ENCODE results near the gene DUOX2.
"Not testable (repeated sequence)": the region's sequence is repeated elsewhere in the genome, so short reads cannot be mapped to it uniquely, and the experiment has no call there.

Gene DUOX2

DNA sequence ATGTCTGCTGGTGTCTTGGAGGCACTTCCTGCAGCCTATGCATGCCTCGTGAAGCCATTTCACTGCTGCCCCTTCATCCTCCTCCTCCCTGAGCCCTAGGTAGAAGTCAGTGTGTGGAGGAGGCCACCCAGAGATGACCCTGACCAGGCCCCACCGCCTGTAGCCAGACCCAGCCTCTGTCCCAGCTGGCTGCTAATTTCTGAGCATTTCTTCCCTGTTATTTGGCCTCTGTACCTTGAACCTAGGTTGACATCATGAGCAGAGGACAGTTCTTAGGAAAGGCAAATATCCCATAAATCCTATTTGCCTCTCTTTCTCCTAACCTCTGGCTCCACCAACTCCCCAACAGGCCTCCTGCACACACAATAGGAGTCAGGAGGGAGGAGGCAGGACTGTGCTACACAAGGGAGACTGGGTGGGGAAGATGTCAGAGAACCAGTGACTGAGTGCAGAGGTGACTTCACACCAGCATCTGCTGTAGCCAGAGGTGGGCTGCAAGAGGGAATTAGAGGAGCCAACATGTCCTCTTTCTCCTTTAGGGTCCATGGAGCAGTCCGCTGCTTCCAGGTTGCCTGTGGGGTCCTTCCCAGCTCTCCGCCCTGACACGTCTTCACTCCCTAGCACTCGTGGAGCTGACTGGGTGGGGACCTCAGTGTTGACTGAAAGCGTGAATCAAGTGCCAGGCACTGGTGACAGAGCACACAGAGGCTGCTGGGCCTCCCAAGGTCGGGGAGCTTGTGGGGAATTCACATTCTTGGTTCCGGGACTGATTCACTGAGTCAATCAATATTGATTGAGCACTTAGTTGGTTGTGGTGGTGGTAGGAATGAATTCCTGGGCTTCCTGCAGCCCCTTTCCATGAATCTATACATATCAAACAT is 38.3 kb downstream of the DUOX2 start:
- H3K27me3 ChIP-seq (ENCODE audit: control insufficient read depth in 5 of 5, insufficient read depth in 4 of 5, low read length in 5 of 5); H3K9me3 ChIP-seq (ENCODE audit: control insufficient read depth in 5 of 5, low read length in 5 of 5); H3K27ac ChIP-seq (ENCODE audit: low read depth, low read length); H3K36me3 ChIP-seq (ENCODE audit: control insufficient read depth in 5 of 5, insufficient read depth in 5 of 5, low read length in 5 of 5); H3K9ac ChIP-seq (ENCODE audit: low read length in 5 of 5); H3K4me3 ChIP-seq (ENCODE audit: low read depth in 1 of 5, low read length in 5 of 5); H3K4me1 ChIP-seq (ENCODE audit: control insufficient read depth in 5 of 5, insufficient read depth in 5 of 5, low read length in 5 of 5): not testable (repeated sequence)

- not testable (repeated sequence) for H3K27ac ChIP-seq (ENCODE audit: low read depth, low read length); H3K9me3 ChIP-seq (ENCODE audit: control insufficient read depth in 5 of 5, low read length in 5 of 5); H3K36me3 ChIP-seq (ENCODE audit: control insufficient read depth in 5 of 5, insufficient read depth in 5 of 5, low read length in 5 of 5); H3K27me3 ChIP-seq (ENCODE audit: control insufficient read depth in 5 of 5, insufficient read depth in 4 of 5, low read length in 5 of 5); H3K4me1 ChIP-seq (ENCODE audit: control insufficient read depth in 5 of 5, insufficient read depth in 5 of 5, low read length in 5 of 5); H3K9ac ChIP-seq (ENCODE audit: low read length in 5 of 5); H3K4me3 ChIP-seq (ENCODE audit: low read depth in 1 of 5, low read length in 5 of 5)
Observed at GRCh38 chr15:45073602-45074001, 40.4 kb downstream of the DUOX2 start.

GRCh38 chr15:45069942-45070360 is 44.0 kb downstream of the DUOX2 start:
- H3K4me3 ChIP-seq (ENCODE audit: low read depth in 1 of 5, low read length in 5 of 5); H3K27ac ChIP-seq (ENCODE audit: low read depth, low read length); H3K4me1 ChIP-seq (ENCODE audit: control insufficient read depth in 5 of 5, insufficient read depth in 5 of 5, low read length in 5 of 5); H3K9me3 ChIP-seq (ENCODE audit: control insufficient read depth in 5 of 5, low read length in 5 of 5); H3K9ac ChIP-seq (ENCODE audit: low read length in 5 of 5); H3K27me3 ChIP-seq (ENCODE audit: control insufficient read depth in 5 of 5, insufficient read depth in 4 of 5, low read length in 5 of 5): not testable (repeated sequence)
- H3K36me3 ChIP-seq (ENCODE audit: control insufficient read depth in 5 of 5, insufficient read depth in 5 of 5, low read length in 5 of 5), result peaks cover 0 to 12% (median 3%) of the 10 kb centered on the region in 5 donors

- Histone ChIP-seq H3K36me3 (ENCODE audit: control insufficient read depth in 5 of 5, insufficient read depth in 5 of 5, low read length in 5 of 5) (peaks cover 0 to 2% (median 0%) of the 10 kb centered on the region in 5 donors), H3K4me1 (ENCODE audit: control insufficient read depth in 5 of 5, insufficient read depth in 5 of 5, low read length in 5 of 5) (no peaks in the 10 kb centered on the region), H3K9me3 (ENCODE audit: control insufficient read depth in 5 of 5, low read length in 5 of 5) (peaks cover 0 to 3% (median 0%) of the 10 kb centered on the region in 5 donors), H3K9ac (ENCODE audit: low read length in 5 of 5) (no peak overlapping the region), H3K27ac (ENCODE audit: low read depth, low read length) (no peak overlapping the region), H3K27me3 (ENCODE audit: control insufficient read depth in 5 of 5, insufficient read depth in 4 of 5, low read length in 5 of 5) (no peaks in the 10 kb centered on the region), H3K4me3 (ENCODE audit: low read depth in 1 of 5, low read length in 5 of 5) (no peak overlapping the region)
Observed at GRCh38 chr15:45064386-45064785, 49.6 kb downstream of the DUOX2 start.

- not testable (repeated sequence) for H3K36me3 ChIP-seq (ENCODE audit: control insufficient read depth in 5 of 5, insufficient read depth in 5 of 5, low read length in 5 of 5); H3K4me3 ChIP-seq (ENCODE audit: low read depth in 1 of 5, low read length in 5 of 5); H3K4me1 ChIP-seq (ENCODE audit: control insufficient read depth in 5 of 5, insufficient read depth in 5 of 5, low read length in 5 of 5); H3K9ac ChIP-seq (ENCODE audit: low read length in 5 of 5); H3K27me3 ChIP-seq (ENCODE audit: control insufficient read depth in 5 of 5, insufficient read depth in 4 of 5, low read length in 5 of 5); H3K27ac ChIP-seq (ENCODE audit: low read depth, low read length)
- H3K9me3 ChIP-seq (ENCODE audit: control insufficient read depth in 5 of 5, low read length in 5 of 5), result peaks cover 0 to 12% (median 2%) of the 10 kb centered on the region in 5 donors
Observed at GRCh38 chr15:45062301-45062700, 51.7 kb downstream of the DUOX2 start.

DNA sequence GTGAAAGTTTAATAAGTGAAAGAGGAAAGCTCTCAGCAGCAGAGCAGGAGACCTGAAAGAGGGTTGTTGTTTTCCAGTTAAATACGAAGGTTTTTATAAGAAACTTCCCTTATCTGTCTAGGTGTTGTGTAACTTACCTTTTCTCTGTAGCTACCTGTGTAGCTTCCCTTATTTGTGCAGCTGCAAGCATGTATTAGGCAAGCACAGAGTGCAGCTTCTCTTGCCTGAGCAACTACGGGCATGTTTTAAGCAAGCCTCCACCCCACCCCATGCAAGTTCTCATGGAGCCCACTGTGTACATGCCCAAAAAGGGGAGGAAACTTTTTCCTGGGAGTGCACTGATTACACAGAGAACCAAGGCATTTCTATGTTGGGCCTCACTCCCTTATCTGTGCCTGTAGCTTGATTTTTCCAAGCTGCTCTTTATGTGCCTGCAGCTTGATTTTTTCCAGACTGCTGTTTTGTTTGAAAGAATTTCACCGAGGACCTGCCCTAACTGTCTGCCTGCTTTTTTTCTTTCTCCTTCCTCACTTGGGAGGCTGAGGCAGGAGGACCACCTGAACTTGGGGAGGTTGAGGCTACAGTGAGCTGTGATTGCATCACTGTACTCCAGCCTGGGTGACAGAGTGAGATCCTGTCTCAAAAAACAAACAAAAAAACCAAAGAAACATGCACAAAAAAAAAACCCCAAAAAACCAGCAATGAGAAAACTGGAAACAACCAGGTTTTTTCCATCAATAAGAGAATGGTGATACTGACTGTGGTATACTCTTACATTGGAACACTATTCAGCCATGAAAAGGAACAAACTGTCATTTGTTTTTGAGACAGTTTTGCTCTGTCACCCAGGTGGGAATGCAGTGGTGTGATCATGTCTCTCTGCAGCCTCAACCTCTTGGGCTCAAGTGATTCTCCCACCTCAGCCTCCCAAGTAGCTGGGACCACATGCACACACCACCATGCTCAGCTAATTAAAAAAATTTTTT is 55.0 kb downstream of the DUOX2 start:
- not testable (repeated sequence) for H3K27ac ChIP-seq (ENCODE audit: low read depth, low read length); H3K4me1 ChIP-seq (ENCODE audit: control insufficient read depth in 5 of 5, insufficient read depth in 5 of 5, low read length in 5 of 5); H3K9ac ChIP-seq (ENCODE audit: low read length in 5 of 5); H3K4me3 ChIP-seq (ENCODE audit: low read depth in 1 of 5, low read length in 5 of 5); H3K36me3 ChIP-seq (ENCODE audit: control insufficient read depth in 5 of 5, insufficient read depth in 5 of 5, low read length in 5 of 5); H3K27me3 ChIP-seq (ENCODE audit: control insufficient read depth in 5 of 5, insufficient read depth in 4 of 5, low read length in 5 of 5)
- H3K9me3 ChIP-seq (ENCODE audit: control insufficient read depth in 5 of 5, low read length in 5 of 5), result peaks cover 0 to 12% (median 2%) of the 10 kb centered on the region in 5 donors

DNA sequence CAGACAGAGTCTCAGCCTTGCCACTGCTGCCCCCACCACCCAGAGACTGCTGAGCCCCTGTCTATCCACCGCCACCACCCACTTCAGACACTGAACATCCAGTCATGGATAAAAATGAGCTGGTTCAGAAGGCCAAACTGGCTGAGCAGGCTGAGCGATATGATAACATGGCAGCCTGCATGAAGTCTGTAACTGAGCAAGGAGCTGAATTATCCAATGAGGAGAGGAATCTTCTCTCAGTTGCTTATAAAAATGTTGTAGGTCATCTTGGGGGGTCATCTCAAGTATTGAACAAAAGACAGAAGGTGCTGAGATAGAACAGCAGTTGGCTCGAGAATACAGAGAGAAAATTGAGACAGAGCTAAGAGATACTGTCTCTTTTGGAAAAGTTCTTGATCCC is 61.3 kb downstream of the DUOX2 start:
- H3K36me3 ChIP-seq (ENCODE audit: control insufficient read depth in 5 of 5, insufficient read depth in 5 of 5, low read length in 5 of 5); H3K9me3 ChIP-seq (ENCODE audit: control insufficient read depth in 5 of 5, low read length in 5 of 5); H3K27me3 ChIP-seq (ENCODE audit: control insufficient read depth in 5 of 5, insufficient read depth in 4 of 5, low read length in 5 of 5); H3K4me1 ChIP-seq (ENCODE audit: control insufficient read depth in 5 of 5, insufficient read depth in 5 of 5, low read length in 5 of 5); H3K9ac ChIP-seq (ENCODE audit: low read length in 5 of 5); H3K4me3 ChIP-seq (ENCODE audit: low read depth in 1 of 5, low read length in 5 of 5); H3K27ac ChIP-seq (ENCODE audit: low read depth, low read length): not testable (repeated sequence)

GRCh38 chr15:45050587-45050986 is 63.4 kb downstream of the DUOX2 start:
- Histone ChIP-seq H3K4me3 (ENCODE audit: low read depth in 1 of 5, low read length in 5 of 5) (no peak overlapping the region), H3K27ac (ENCODE audit: low read depth, low read length) (no peak overlapping the region), H3K9me3 (ENCODE audit: control insufficient read depth in 5 of 5, low read length in 5 of 5) (peaks cover 0 to 4% (median 0%) of the 10 kb centered on the region in 5 donors), H3K27me3 (ENCODE audit: control insufficient read depth in 5 of 5, insufficient read depth in 4 of 5, low read length in 5 of 5) (no peaks in the 10 kb centered on the region), H3K36me3 (ENCODE audit: control insufficient read depth in 5 of 5, insufficient read depth in 5 of 5, low read length in 5 of 5) (peaks cover 0 to 4% (median 0%) of the 10 kb centered on the region in 5 donors), H3K4me1 (ENCODE audit: control insufficient read depth in 5 of 5, insufficient read depth in 5 of 5, low read length in 5 of 5) (no peaks in the 10 kb centered on the region), H3K9ac (ENCODE audit: low read length in 5 of 5) (no peak overlapping the region)

- Histone ChIP-seq H3K9ac (ENCODE audit: low read length in 5 of 5) (no peak overlapping the region), H3K27ac (ENCODE audit: low read depth, low read length) (no peak overlapping the region), H3K27me3 (ENCODE audit: control insufficient read depth in 5 of 5, insufficient read depth in 4 of 5, low read length in 5 of 5) (no peaks in the 10 kb centered on the region), H3K4me3 (ENCODE audit: low read depth in 1 of 5, low read length in 5 of 5) (peak overlapping the region in 1 of 5 donors; percentile 7), H3K9me3 (ENCODE audit: control insufficient read depth in 5 of 5, low read length in 5 of 5) (peaks cover 0 to 4% (median 0%) of the 10 kb centered on the region in 5 donors), H3K4me1 (ENCODE audit: control insufficient read depth in 5 of 5, insufficient read depth in 5 of 5, low read length in 5 of 5) (no peaks in the 10 kb centered on the region), H3K36me3 (ENCODE audit: control insufficient read depth in 5 of 5, insufficient read depth in 5 of 5, low read length in 5 of 5) (peaks cover 0 to 4% (median 0%) of the 10 kb centered on the region in 5 donors)
Observed at GRCh38 chr15:45048794-45049631, 65.0 kb downstream of the DUOX2 start.

Measured in subcutaneous abdominal adipose tissue (tissue), 5 donors.